Activated T-helper 1 cell treated with anti-CD3 and anti-CD28 coated beads, Interleukin-12 subunit alpha, Interleukin-12 subunit beta, Interleukin-2, Interleukin-4 antibody, amounts not matched to agents 30 ng/mL and 10 ng/mL and 1 ng/mL, durations not matched to agents 14 hours and 24 hours and 36 hours (primary cell): ENCODE measurements around the gene MTMR12. TPM values are rescaled to one million over a fixed set of nuclear protein-coding genes. Genes with fewer than 3 reads are reported as not detected.
"Not testable (repeated sequence)": the region's sequence is repeated elsewhere in the genome, so short reads cannot be mapped to it uniquely, and the experiment has no call there.

Experiments
- DNase-seq: peaks from one replicate; pipeline ENCODE4 v3.0.0; 2021; ENCODE audit warnings: low spot score
- H3K27ac Mint-ChIP-seq: one replicate; pipeline ENCODE4 v1.8.0; 2021; ENCODE audit warnings: mild to moderate bottlenecking, mixed read lengths
- H3K27me3 Mint-ChIP-seq: one replicate; pipeline ENCODE4 v1.8.0; 2022; ENCODE audit warnings: mild to moderate bottlenecking, moderate library complexity, mixed read lengths; ENCODE audit not compliant: insufficient read depth
- H3K36me3 Mint-ChIP-seq: one replicate; pipeline ENCODE4 v1.8.0; 2021; ENCODE audit warnings: low read depth, mixed read lengths
- H3K4me1 Mint-ChIP-seq: one replicate; pipeline ENCODE4 v1.8.0; 2021; ENCODE audit warnings: low read depth, mixed read lengths
- H3K4me3 Mint-ChIP-seq: one replicate; pipeline ENCODE4 v1.8.0; 2021; ENCODE audit warnings: mild to moderate bottlenecking, moderate library complexity, mixed read lengths
- H3K9me3 Mint-ChIP-seq: one replicate; pipeline ENCODE4 v1.8.0; 2021; ENCODE audit warnings: mixed read lengths
- intact Hi-C: fragments of 100-400 bp; cut with micrococcal nuclease; formaldehyde crosslinking; loops from one replicate; pipeline ENCODE4 v1.15.1; 2024
- total RNA-seq: library from RNA; stranded (reverse); gene quantifications from 2 replicates; pipeline ENCODE4 v1.2.3, GENCODE V29; 2022

MTMR12 gene
- total RNA-seq, 1 donor from 2014 or later = 26.2 TPM

DNA sequence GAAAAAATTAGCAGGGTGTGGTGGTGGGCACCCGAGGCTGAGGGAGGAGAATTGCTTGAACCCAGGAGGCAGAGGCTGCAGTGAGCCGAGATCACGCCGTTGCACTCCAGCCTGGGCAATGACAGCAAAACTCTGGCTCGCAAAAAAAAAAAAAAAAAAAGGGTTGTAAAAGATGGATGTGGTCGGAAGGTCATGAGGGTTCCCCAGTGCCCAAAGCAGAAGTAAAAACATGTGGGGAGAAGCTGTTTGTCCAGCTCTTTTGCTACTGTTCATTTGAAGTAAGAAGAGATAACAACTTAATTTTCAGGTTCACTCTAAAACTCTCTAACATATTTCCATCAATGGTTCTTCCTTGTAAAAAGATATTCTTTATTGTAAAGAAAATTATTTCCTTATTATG lies 81.5 kb downstream of the MTMR12 start:
- DNase-seq = no peak
- no peak overlapping the region for H3K27ac Mint-ChIP-seq
- intact Hi-C loops = no loop called here
- H3K4me3 Mint-ChIP-seq = no peak overlapping the region
- peaks cover 26% of the 10 kb centered on the region for H3K4me1 Mint-ChIP-seq
- H3K27me3 Mint-ChIP-seq = peaks cover 1% of the 10 kb centered on the region
- H3K9me3 Mint-ChIP-seq = no peaks in the 10 kb centered on the region
- peaks cover 41% of the 10 kb centered on the region for H3K36me3 Mint-ChIP-seq

DNA sequence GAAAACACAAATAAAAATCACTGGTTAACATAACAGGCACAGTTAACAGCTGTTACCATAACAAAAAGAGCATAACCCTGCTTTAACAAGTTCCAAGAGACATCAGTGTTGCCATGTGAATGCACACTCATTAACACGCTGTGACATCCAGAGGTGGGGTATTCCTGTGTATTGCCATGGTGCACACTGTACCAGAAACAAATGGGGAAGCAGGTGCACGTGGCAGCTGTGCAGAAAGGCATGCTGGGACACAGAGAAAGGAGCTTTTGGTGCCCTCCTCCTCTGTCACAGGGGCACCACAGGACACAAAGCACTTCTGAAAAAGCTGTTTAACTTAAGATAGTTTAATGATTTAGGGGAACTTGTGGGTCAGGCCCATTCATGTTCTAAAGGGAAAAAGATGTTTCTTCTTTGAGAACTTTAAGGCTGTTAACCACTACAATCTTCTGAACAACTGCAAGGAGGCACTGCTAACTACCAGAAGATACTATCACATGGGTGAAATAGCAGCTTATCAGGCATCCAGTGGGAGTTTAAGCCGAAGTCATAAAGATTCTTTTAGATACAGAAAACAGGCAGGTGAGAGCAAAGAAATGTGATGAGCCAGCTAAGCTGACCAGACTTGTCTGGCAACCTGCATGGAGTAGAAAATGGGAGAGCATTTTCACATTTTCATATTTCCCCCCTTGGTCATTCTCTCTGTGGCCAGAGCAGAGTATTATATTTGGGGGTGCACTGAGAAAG lies 82.2 kb downstream of the MTMR12 start:
- peaks cover 26% of the 10 kb centered on the region for H3K4me1 Mint-ChIP-seq
- peak overlapping the region; percentile 50 for H3K27ac Mint-ChIP-seq
- H3K36me3 Mint-ChIP-seq = peaks cover 39% of the 10 kb centered on the region
- H3K9me3 Mint-ChIP-seq = no peaks in the 10 kb centered on the region
- no peak for DNase-seq
- peaks cover 1% of the 10 kb centered on the region for H3K27me3 Mint-ChIP-seq
- H3K4me3 Mint-ChIP-seq = no peak overlapping the region
- intact Hi-C loops = no loop called here

DNA sequence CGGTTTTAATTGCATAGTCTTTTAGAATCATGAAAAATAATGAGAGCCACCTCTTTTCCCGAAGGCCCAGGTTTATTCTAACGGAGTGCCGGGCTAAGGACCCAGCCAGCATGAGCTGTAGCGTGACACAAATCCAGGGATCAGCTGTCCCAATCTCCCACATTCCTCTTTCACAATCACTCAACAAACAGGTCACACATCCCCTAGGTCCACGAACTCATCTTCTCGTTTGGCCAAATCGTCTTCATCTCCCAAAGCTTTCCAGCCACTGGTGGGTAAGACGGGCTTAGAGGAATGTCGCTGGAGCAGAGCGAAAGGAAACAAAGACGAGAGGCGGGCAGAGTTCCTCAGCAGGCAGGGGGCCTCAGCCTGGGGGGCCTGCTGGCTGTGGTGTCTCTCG lies 83.2 kb downstream of the MTMR12 start:
- H3K27me3 Mint-ChIP-seq = peaks cover 1% of the 10 kb centered on the region
- DNase-seq = no peak
- H3K36me3 Mint-ChIP-seq = peaks cover 32% of the 10 kb centered on the region
- no peak overlapping the region for H3K27ac Mint-ChIP-seq
- H3K4me3 Mint-ChIP-seq = no peak overlapping the region
- peaks cover 26% of the 10 kb centered on the region for H3K4me1 Mint-ChIP-seq
- H3K9me3 Mint-ChIP-seq = no peaks in the 10 kb centered on the region
- intact Hi-C loops = no loop called here

DNA sequence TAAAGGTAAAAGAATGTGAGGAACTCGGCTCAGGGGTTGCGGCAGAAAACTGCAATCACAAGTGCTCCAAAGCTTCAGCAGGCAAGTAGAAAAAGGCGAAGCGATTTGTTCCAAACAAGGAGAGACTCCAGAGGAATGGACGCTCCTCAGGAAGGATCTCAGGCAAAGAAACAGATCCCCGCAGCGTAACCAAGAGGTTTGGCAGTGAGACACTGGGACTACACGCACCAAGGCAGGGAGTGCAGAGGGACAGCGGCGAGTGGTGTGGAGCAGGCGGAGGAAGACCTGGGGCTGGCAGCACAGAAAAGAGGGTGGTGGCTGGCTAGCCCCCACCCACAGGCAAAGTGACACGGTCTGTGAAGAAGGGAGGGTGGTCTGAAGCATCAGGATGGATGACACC lies 83.9 kb downstream of the MTMR12 start:
- no peak for DNase-seq
- Mint-ChIP-seq H3K9me3 (no peaks in the 10 kb centered on the region), H3K36me3 (peaks cover 29% of the 10 kb centered on the region), H3K4me3 (no peak overlapping the region), H3K27me3 (peaks cover 1% of the 10 kb centered on the region), H3K4me1 (peaks cover 26% of the 10 kb centered on the region), H3K27ac (no peak overlapping the region)
- intact Hi-C loops = no loop called here

DNA sequence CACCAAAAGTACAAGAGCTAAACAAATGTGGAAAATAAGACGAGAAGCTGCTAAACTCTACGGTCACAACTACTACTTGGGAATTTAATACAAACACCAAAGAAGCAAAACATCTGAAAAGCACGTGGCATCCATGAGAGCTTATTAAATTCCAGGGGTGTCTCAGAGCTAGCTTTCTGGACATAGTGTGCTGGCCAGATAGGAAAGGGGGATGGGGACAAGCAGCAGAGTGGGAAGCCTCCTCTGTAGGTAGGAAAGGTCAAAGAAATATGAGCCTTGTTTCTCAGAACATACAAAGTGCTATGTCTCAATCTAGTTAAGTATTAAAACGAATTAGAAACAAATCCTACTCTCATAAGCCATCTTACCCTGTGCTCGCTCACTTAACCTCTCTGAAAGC lies 87.3 kb downstream of the MTMR12 start:
- H3K4me3 Mint-ChIP-seq = no peak overlapping the region
- no peaks in the 10 kb centered on the region for H3K9me3 Mint-ChIP-seq
- no peak overlapping the region for H3K27ac Mint-ChIP-seq
- intact Hi-C loops = no loop called here
- peaks cover 16% of the 10 kb centered on the region for H3K4me1 Mint-ChIP-seq
- peaks cover 1% of the 10 kb centered on the region for H3K27me3 Mint-ChIP-seq
- DNase-seq = no peak
- H3K36me3 Mint-ChIP-seq = peaks cover 20% of the 10 kb centered on the region

DNA sequence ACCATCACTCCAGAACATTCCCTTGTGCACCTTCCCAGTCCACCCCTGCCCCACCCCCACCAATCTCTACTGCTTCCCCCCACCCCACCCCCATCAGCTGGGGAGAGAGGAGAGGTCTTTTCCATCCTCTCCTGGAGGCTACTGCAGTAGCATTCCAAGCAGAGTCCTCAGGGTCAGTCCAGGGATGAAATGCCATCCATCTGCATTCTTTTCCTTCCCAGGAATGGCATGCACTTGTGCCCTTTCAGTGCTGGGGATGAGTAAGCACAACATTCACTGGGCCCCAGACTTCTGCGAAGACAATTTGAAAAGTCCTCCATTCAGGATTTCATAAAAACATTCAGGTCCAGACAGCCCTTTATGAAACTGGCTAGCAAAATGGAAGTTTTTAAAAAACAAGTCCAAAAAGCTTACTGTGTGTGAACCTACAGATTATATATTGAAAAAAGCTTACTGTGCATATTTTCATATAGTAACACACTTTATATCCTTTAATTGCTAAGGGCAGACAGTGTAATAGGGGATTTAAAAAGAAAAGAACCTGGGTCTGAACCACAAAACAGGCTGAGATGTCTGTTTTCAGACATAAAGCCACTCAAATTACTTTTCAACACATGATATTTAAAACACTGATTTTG lies 88.6 kb downstream of the MTMR12 start:
- intact Hi-C loops = no loop called here
- no peak overlapping the region for H3K27ac Mint-ChIP-seq
- H3K4me3 Mint-ChIP-seq = no peak overlapping the region
- H3K36me3 Mint-ChIP-seq = peaks cover 11% of the 10 kb centered on the region
- H3K9me3 Mint-ChIP-seq = no peaks in the 10 kb centered on the region
- peaks cover 5% of the 10 kb centered on the region for H3K4me1 Mint-ChIP-seq
- DNase-seq = no peak
- peaks cover 1% of the 10 kb centered on the region for H3K27me3 Mint-ChIP-seq

DNA sequence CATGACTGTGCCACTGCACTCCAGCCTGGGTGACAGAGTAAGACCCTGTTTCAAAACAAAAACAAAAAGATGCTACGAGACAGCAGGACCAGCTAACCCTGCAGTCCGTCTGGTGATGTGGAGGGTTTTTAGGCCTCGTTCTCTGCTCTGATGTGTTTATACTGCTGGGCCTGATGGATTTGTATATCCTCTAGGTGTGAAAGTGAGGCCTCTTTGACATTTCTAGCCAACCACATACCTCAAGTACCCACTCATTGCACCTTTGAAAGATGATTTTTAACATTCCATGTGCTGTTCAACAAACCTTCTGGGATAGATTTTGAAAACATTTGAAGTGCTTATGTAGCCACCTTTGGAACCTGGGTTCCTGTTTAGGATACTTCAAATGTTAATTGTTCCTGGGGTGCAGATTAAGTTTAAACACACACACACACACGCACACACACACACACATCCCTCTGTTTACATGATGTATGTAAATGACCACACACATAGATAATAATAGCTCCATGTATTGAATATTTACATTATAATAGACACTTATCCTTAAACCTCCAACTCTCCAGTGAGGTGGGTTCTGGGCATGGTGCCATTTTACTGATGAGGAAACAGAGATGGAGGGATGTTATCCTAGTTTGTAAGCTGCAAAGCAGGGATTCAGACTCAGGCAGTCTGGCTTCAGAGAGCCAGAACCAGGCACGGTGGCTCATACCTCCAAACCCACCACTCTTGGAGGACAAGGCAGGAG lies 89.8 kb downstream of the MTMR12 start:
- peaks cover 5% of the 10 kb centered on the region for H3K36me3 Mint-ChIP-seq
- DNase-seq = no peak
- no peaks in the 10 kb centered on the region for H3K4me1 Mint-ChIP-seq
- H3K4me3 Mint-ChIP-seq = no peak overlapping the region
- H3K27ac Mint-ChIP-seq = no peak overlapping the region
- intact Hi-C loops = no loop called here
- no peaks in the 10 kb centered on the region for H3K9me3 Mint-ChIP-seq
- H3K27me3 Mint-ChIP-seq = no peaks in the 10 kb centered on the region

DNA sequence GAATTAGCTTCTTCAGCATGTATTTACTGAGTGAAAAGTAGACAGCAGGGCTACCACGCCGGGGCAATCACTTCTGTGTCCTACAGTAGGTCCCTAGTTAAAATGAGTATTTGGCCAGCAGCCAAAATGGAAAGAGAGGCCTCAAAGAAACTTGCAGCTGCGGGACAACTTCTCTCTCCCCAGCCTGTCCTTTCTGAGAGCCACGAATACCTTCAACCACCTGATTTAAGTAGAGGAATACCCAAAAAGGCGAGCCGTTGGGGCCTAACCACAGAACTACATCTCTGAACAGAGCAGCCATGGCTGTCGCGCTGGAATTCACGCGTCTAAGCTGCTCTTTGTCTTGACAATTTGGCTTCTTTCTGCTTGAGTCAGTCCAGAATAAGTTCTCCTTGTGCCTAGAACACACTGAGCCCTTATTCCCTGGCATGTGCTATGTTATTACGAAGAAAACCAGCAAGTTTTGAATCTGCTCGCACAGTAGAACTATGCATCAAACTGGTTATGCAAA lies 94.8 kb downstream of the MTMR12 start:
- Mint-ChIP-seq H3K9me3 (peaks cover 6% of the 10 kb centered on the region), H3K36me3 (no peaks in the 10 kb centered on the region), H3K27me3 (no peaks in the 10 kb centered on the region), H3K27ac (no peak overlapping the region), H3K4me1 (no peaks in the 10 kb centered on the region), H3K4me3 (no peak overlapping the region)
- intact Hi-C loops = no loop called here
- DNase-seq = no peak

DNA sequence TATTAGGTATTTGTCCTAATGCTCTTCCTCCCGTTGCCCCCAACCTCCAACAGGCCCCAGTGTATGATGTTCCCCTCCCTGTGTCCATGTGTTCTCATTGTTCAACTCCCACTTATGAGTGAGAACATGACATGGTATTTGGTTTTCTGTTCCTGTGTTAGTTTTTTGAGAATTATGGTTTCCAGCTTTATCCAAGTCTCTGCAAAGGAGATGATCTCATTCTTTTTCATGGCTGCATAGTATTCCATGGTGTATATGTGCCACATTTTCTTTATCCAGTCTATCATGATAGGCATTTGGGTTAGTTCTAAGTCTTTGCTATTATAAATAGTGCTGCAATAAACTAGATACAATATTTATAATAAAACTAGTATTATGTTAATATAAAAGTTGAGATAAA lies 98.4 kb downstream of the MTMR12 start:
- not testable (repeated sequence) for H3K27ac Mint-ChIP-seq, DNase-seq, H3K36me3 Mint-ChIP-seq, H3K9me3 Mint-ChIP-seq, H3K4me3 Mint-ChIP-seq, H3K27me3 Mint-ChIP-seq
- intact Hi-C loops = loop anchor here (5.0 kb wide), 3 partner anchors 68 to 1233 kb away; no protein-coding TSS in a partner anchor
- H3K4me1 Mint-ChIP-seq = peaks cover 18% of the 10 kb centered on the region

DNA sequence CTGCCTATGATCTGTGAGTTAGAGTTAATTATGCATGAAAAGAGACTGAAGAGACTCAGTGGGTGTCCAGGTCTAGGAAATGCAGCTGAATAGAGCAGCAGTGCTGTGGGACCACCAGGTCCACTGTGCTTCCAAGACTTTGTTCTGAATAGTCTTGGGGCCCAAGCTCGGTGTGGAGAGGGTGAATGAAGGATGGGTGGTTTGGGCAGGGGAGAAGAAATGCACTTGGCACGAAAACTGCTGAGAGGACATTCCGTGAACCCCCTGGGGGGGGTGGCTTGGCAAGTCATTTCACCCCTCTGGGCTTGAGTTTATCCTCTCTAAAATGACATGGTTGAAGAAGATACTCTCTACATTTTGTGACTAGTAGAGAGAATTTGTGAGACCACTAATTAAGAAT lies 102.6 kb downstream of the MTMR12 start:
- Mint-ChIP-seq H3K4me1 (peaks cover 23% of the 10 kb centered on the region), H3K9me3 (peaks cover 6% of the 10 kb centered on the region), H3K36me3 (no peaks in the 10 kb centered on the region), H3K27ac (peak overlapping the region; percentile 85), H3K4me3 (peak overlapping the region; percentile 35), H3K27me3 (no peaks in the 10 kb centered on the region)
- no peak for DNase-seq
- intact Hi-C loops = loop anchor here (2.0 to 5.0 kb wide), 5 partner anchors 72 to 1237 kb away; partner anchors contain the start of gene MTMR12

DNA sequence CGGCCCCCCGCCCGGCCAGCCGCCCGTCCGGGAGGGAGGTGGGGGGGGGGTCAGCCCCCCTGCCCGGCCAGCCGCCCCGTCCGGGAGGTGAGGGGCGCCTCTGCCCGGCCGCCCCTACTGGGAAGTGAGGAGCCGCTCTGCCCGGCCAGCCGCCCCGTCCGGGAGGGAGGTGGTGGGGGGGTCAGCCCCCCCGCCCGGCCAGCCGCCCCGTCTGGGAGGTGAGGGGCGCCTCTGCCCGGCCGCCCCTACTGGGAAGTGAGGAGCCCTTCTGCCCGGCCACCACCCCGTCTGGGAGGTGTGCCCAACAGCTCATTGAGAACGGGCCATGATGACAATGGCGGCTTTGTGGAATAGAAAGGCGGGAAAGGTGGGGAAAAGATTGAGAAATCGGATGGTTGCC lies 103.9 kb downstream of the MTMR12 start:
- not testable (repeated sequence) for H3K27ac Mint-ChIP-seq

DNA sequence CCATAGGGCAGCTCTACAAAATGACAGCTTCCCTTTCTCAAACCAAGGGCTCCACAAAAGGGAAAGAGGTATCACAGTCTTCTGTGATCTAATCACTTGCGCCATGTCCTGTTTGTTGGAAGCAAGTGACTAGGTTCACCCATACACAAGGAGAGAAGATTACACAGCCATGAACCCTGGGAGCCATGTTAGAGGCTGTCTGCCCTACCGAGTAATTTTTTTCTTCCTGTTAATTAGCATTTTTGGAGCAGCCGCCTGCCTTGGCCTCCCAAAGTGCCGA lies 105.4 kb downstream of the MTMR12 start:
- Mint-ChIP-seq H3K4me3 (no peak overlapping the region), H3K4me1 (peaks cover 23% of the 10 kb centered on the region), H3K36me3 (no peaks in the 10 kb centered on the region), H3K27ac (no peak overlapping the region), H3K9me3 (no peaks in the 10 kb centered on the region), H3K27me3 (peaks cover 2% of the 10 kb centered on the region)
- intact Hi-C loops = no loop called here
- no peak for DNase-seq

More for the DNA sequence above, 103.9 kb downstream of the MTMR12 start:
- H3K9me3 Mint-ChIP-seq, H3K36me3 Mint-ChIP-seq, DNase-seq, H3K27me3 Mint-ChIP-seq, intact Hi-C loops, H3K4me3 Mint-ChIP-seq: not testable (repeated sequence)
- H3K4me1 Mint-ChIP-seq = peaks cover 23% of the 10 kb centered on the region
